GM18519 (cell line): Measurements from ENCODE around the gene SCML1.
A peak's percentile ranks its signal among the peaks of the same experiment; 100 is the strongest.

Experiments used
- ATAC-seq: cut with Tn5 transposase; IDR thresholded peaks from one replicate; pipeline ENCODE4 v1.9.1; 2021; ENCODE audit warnings: mild to moderate bottlenecking, moderate library complexity; ENCODE audit not compliant: unreplicated experiment, low FRiP score

Gene SCML1, protein sequence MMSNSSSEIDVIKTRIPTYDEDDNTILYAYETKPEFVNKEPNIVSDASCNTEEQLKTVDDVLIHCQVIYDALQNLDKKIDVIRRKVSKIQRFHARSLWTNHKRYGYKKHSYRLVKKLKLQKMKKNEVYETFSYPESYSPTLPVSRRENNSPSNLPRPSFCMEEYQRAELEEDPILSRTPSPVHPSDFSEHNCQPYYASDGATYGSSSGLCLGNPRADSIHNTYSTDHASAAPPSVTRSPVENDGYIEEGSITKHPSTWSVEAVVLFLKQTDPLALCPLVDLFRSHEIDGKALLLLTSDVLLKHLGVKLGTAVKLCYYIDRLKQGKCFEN

DNA sequence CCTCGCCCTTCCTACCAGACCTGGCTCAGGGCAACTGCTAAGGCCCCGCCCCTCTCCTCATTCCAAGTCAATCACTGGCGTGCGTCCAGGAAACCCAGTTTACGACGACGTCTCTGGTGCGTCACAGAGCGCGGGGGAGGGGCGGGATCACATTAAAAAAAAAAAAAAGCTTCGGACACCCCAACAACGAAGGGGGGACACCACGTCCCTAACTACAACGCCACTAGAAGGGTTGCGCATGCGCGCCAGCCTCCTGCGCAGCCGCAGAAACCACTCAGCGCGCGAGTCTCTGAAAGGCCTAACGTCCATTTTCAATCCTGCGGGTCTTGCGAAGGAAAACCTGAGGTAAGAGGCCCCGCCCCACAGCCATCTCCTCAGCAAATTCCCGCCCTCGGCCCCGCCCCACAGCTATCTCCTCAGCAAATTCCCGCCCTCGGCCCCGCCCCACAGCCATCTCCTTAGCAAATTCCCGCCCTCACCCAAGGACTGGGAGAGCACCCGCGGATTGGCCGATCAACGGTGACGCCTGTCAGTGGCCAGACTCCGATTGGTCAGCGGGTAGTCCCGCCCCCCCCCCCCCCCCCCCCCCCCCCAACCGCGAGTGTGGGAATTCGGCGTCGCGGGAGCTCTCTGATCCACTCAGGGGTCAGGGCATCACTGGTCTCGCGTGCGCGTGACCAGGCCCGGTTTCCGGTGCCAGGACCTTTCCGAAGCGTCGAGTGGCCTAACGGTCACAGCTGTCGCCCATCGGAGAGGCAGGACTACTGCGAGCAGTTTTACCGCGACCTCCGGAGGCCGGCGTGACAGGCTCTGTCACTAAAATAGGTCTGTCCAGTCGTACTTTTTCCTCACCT, at the start of gene SCML1:
Gene SCML1 (plus strand): TSS at position 638 of the 854 bp plus-strand sequence. CDS start 6,694 bp downstream, outside the sequence.
- ATAC-seq, result peak; percentile 73

DNA sequence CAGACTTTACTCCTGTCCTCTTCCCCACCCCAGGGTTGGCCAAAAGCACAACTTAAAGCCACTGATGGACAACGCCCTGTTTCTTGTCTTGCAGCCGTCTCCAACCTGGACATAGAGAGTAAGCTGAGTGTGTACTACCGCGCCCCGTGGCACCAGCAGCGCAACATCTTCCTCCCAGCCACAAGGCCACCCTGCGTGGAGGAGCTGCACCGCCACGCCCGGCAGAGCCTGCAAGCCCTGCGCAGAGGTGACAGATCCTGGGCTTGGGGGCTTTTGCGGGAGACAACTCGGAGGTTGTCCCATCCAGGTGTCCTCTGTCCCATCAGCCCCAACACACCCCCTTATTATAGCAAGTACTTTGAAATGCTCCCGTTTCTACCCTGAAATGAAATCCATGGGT, 49.6 kb upstream of the SCML1 start:
- no peak for ATAC-seq

DNA sequence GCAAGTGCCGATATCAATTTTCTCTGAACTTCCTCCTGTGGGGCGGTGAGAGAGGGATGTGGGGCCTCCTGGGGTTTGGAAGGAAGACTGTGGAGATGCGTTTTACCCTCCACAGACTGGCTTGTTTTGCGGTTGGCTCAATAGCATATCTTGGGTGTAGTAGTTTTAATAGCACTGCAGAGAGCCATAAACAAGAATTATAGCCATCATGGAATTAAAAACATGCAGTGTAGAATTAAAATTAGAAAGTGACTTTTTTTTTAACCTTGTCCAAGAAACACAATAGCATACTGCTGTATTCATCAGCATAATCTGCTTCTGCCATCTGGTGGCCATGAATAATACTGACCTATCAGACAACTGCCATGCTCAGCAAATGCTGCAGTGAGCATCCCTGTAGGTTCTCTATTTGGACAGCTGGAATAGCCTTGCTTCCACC, 47.3 kb upstream of the SCML1 start:
- peak; percentile 62 for ATAC-seq

DNA sequence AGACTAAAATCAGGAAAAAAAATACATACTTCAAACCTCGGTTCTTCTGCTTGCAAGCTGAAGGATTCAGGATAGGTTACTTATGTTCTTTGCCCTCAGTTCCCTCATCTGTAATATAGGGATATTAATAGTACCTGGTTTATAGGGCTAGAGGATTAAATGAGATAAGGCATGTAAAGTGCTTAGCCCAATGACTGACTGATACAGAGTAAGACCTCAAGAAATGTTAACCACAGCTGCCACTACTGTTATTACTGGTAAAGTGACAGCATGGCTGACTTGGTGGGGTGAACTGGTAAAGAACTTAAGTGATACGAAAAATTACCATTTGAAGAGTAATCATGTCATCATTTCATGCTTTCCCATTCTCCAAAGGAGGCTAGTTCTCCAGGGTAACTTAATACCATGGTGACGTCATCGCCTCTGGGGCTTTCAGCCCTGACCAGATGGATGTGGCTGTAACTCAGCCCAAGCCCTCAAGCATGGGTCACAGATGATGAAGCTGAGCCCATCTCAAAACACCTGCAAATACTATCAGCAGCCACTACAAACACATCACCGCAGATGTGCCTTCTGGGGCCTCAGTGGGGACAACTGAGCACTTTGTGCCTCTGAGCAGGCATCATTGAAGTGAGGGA, 44.5 kb upstream of the SCML1 start:
- ATAC-seq, result no peak

DNA sequence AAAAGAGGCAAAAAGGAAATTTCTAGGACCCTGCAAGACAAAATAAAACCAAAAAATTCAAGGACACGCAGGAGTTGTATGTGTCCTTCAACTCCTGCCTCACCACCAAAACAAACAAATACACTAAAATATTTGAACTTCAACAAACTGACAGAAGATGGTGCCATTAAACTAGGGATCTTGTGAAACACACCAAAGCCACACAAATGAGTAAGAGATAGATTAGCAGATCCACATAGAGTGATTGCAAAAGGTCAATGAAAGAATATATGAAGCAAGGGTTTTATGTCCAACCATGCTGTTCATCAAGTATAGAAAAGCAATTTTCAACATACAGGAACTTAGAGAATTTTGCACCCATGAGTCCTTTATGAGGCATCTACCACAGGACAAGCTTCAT, 40.1 kb upstream of the SCML1 start:
- no peak for ATAC-seq

DNA sequence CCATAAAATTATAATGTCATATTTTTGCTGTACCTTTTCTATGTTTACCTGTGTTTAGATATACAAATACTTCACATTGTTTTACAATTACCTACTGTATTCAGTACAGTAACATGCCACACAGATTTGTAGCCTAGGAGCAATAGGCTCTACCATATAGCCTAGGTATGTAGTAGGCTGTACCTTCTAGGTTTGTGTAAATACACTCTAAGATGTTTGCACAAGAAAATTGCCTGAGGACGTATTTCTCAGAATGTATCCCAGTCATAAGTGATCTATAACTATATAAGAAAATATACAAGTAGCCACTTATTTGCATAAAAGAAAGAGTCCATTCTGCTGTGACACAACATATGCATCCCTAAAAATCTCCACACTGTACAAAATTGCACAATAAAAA, 36.3 kb upstream of the SCML1 start:
- no peak for ATAC-seq

DNA sequence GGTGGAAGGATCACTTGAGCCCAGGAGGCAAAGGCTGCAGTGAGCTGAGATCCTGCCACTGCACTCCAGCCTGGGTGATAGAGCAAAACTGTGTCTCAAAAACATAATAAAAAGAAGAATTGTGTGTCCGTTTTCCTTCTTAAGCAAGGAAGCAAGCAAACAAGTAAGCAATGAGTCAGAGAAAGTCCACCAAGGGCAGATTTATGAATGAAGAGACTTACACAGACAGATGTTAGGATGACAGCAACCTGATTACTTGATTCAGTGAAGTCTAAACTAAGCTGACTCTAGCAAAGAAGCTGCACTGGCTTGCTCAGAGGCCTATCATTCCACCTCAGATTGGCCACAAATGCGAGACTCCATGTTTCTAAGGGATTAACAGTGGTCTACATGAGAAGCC, 34.1 kb upstream of the SCML1 start:
- no peak for ATAC-seq

DNA sequence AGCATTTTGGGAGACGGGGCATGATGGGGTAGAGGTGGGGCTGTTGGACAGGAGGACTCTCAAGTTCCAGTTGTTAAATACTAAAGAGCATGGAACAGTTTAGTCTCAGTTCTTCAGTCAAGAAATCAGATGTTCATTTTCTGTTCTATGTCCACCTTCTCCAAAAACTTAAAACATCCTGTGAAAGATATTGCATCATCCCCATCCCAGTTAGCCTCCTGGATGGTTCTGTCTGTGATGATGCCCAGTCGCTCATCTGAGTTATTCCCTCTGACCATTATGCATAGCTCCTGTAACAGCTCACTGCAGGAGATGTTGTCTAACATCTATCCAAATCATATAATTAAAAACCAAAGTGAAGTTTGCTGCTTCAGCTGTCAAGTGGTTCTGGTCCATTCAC, 32.1 kb upstream of the SCML1 start:
- ATAC-seq, result no peak

DNA sequence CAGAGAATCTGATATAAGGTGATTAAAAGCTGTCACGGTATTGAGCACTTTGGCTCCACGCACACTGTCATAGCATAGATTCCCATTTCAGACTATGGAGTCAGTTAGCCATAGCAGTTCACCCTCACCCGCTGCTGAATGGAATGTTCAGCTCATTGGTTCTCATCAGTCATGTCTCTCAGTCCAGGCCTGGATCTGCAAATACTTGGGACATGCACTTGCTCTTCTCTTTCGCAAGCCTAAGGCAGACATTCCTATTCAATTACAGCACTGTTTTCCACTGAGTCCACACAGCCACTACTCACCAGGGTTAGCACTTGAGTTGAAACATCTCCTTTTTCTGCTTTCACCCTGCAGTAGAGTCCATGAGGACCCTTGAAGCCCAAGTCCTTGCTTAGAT, 30.6 kb upstream of the SCML1 start:
- ATAC-seq, result no peak

DNA sequence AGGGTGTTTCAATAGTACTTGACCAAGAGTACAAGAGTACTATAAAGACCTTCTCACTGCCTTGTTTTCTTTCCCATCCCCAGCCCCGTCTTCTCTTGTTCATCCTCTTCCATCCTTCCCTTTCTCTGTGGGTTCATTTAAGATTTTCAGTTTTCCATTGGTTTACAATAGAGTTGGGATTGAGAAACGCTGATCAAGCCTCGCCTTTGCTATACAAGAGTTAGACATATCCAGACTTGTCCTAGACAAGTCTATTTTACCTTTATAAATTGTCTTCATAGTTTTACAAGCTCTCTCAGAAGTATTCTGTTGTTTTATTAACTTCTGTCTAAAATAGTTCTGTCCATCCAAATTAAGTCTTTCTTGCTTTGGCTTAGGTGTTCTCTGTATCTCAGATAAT, 29.6 kb upstream of the SCML1 start:
- no peak for ATAC-seq

DNA sequence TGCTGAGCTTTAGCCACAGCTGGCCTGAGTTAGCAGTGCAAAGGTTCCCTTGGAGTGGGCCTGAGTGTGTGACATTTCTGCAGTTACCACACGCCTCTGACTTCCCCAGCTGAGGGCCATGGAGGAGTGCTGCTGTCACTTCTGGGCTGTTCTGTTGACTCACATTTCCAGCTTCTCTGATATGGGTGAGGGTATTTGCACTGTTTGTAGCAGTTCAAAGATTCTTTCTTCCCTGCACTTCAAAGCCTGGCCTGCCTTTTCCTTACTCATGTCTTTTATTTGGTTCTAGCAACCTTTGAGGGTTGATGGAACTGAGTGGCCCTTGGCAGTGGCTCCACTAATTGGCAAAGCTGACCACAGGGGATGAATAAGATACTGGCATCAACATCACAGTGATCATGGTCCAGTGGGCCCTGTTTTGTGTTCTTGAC, 26.4 kb upstream of the SCML1 start:
- ATAC-seq, result no peak

DNA sequence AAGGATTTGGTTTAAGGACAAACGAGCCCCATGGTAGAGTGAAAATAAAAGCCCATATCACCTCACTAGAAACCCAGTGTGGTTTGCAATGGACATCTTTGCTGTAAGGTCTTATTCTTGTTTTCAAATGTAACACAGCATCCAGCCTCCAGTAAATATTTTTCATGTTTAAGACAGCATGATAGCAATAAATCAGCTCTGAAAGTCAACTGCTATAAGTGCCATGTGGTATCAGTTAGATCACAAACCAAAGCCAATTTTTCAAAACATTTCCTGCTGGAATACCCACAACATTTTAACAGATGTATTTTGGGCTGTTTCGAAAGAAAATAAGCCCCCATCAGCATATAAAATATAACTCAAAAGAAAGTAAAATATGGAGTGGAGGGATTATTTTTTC, 24.0 kb upstream of the SCML1 start:
- no peak for ATAC-seq

DNA sequence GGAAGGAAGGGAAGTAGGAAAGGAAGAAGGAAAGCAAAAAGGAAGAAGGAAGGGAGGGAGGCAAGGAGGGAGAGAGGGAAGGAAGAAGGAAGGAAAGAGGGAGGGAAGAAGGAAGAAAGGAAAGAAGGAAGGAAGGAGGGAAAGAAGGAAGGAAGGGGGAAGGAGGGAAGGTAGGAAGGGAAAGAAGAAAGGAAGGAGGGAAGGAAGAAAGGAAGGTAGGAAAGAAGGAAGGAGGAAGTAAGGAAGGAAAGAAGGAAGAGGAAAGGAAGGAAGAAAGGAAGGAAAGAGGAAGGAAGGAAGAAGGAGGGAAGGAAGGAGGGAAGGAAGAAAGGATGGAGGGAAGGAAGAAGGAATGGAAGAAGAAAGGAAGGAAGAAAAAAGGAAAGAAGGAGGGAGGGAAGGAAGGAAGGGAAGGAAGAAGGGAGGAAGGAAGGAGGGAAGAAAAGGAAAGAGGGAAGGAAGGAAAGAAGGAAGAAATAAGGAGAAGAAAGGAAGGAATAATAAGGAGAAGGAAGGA, 18.6 kb upstream of the SCML1 start:
- ATAC-seq, result no peak

DNA sequence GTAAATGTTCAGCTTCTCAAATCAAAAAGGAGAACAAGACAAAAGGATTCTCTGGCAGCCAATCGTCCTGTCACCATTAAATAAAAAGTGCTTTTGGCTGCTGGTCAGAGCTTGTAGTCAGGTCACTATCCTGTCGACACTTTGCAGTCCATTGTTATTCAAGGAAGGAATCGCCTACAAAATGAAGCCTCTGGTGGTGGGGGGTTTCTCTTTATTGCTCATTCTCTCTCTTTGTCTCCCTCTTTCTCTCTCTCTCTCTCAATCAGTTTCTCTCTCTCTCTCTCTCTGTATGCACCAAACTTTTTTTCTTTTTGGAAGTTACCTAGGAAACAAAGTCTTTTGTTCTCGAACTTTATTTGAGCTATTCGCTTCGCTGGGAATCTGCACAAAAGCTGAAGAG, 17.6 kb upstream of the SCML1 start:
- ATAC-seq, result no peak

DNA sequence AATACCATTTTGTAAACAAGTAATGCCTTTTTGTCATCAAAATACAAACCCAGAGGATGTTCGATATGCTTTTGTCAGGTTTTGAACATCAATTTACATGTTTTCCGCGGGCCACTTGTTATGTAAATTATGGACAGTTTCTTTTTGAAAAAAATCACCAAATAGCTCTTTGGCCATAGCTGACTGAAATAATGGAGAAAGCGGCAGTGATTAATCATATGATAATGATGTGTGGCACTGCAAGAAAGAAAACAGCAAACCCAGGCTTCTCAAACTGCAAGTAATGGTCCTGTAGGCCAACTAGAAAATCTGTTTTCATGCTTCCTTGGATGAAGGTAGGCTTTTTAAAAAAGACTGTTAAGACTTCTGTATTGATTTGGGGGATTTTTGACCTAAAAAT, 15.6 kb upstream of the SCML1 start:
- no peak for ATAC-seq

DNA sequence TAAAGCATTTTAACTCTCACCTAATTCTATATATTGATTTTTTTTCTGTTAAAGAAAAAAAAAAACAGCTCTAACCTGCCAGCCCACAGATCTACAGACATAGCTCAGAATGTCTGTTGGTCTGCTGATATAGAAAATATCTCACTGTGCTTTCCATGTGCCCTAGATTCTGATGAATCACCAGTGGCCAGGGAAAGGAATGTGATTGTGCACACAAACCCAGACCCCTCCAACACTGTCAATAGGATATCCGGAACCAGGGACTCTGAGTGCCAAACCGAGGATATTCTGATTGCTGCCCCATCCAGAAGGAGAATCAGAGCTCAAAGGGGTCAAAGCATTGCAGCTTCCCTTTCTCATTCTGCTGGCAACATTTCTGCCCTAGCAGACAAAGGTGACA, 12.1 kb upstream of the SCML1 start:
- no peak for ATAC-seq

DNA sequence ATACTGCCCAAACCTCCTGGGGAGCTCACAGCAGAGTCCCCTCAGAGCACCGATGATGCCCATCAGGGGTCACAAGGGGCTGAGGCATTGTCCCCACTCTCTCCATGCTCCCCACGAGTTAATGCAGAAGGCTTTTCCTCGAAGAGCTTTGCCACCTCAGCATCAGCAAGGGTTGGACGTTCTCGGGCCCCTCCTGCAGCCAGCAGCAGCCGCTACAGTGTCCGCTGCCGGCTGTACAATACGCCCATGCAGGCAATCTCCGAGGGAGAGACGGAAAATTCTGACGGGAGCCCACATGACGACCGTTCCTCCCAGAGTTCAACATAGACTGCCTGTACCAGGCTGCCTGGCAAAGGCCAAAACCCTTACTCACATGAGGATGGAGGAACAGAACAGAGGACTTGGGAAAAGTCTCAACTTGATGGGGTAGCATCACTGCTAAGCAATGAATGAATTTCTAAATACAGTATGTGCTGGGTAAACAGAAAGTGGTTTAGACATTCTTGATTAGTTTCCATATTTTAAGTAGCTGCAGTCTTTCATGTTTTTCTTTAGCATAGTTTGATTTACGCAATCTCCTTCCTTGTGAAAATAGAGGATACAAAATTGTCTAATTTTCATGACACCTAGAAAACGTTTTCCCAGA, 5.0 kb upstream of the SCML1 start:
- ATAC-seq, result no peak

DNA sequence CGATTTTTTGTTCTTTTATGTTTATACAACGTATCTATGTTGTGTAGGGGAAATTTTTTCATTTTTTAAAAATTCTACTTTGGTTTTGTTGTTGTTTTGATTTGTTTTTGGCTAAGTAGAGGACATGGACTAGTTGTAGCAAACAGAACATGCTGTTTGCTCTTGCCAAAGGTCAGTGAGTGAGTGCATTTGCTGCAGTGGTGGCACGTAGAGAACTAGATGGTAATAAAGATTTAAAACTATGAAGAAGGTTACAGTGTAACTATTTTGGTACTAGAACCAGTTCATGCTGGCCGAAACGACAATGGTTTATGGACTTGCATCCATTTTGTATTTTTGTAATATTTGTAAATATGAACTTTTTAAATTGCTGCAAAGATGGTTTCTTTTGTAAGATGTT, 1.9 kb upstream of the SCML1 start:
- ATAC-seq, result no peak

DNA sequence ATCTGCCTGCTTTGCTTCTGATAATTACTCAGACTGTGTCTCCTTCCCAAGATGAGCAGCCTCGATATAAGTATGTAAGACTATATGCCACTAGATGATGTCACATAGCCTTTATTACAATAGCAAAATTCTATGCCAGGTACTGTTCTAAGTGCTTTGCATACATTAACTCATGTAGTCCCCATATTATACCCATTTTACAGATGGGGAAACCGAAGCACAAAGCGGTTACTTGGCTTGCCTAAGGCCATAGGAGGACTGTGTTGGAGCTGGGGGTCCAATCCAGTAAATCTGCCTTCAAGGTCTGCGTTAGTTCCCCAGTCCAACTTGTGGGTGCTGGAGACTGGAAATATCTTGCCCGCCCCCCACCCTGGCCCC, 826 bp upstream of the SCML1 start:
- ATAC-seq, result no peak

DNA sequence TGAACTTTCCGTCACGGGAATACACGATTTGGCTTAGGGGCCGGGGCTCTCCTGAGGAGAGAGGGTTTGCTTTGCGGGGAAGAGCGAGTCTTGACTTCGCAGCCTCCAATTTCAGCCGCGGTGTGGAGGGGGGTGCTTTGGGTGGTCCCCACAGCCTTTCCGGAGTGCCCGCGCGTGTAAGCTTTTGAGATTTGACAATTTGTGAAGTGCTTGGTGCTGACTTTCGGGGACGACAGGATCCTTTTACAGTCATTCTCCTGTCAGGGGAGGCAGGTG, 355 bp downstream of the SCML1 start:
- no peak for ATAC-seq
